SK-N-SH (cell line): Measurements from ENCODE around the gene ANXA9. TPM values are rescaled to one million over a fixed set of nuclear protein-coding genes. Genes with fewer than 3 reads are reported as not detected.

Source experiments
- CTCF ChIA-PET: fragments of 300-600, 350-600 bp; formaldehyde crosslinking; extraction: SDS; loops from one replicate; lab custom pipeline; 2021; lab: Yijun Ruan, JAX
- POLR2A ChIA-PET: fragments of 350-600 bp; sonication (Branson Sonifier 250); formaldehyde crosslinking; extraction: SDS; loops from one replicate; lab custom pipeline; 2020; ENCODE audit warnings: antibody characterized with exemption, inconsistent platforms; lab: Yijun Ruan, JAX
- DNase-seq: peaks from one replicate; pipeline ENCODE4 v3.0.0; 2012
- H2AFZ ChIP-seq: fragments of 200-600 bp; sonication (generic); 2 replicates; pipeline ENCODE4 v1.8.1; 2016; ENCODE audit warnings: antibody characterized with exemption, mild to moderate bottlenecking, low read depth
- H3F3A ChIP-seq: fragments of 200-600 bp; sonication (generic); replicated peaks from 2 replicates; pipeline ENCODE3; 2016; ENCODE audit warnings: antibody characterized with exemption, mild to moderate bottlenecking; ENCODE audit not compliant: insufficient read depth
- H3K27ac ChIP-seq, 2 experiments: fragments of 200-500 bp in 1 of 2; fragments of 200-600 bp in 1 of 2; sonication (Bioruptor generic) in 1 of 2; sonication (generic), shearing (Covaris generic) in 1 of 2; 2 replicates each; pipeline versions ENCODE4 v1.5.1 to v1.6.1; 2014 to 2016; ENCODE audit warnings: low read depth in 2 of 2, inconsistent platforms in 1 of 2, low read length in 1 of 2, mild to moderate bottlenecking in 1 of 2, mixed read lengths in 1 of 2
- H3K27me3 ChIP-seq: fragments of 200-600 bp; sonication (generic), shearing (Covaris generic); 2 replicates; pipeline ENCODE4 v1.6.1; 2016; ENCODE audit warnings: mixed run types; ENCODE audit not compliant: insufficient read depth
- H3K36me3 ChIP-seq, 2 experiments: fragments of 200-500 bp in 1 of 2; fragments of 200-600 bp in 1 of 2; sonication (Bioruptor generic) in 1 of 2; sonication (generic) in 1 of 2; replicated peaks in 1 of 2; 2 replicates each; pipeline versions ENCODE3 to v1.5.1; 2014 to 2016; ENCODE audit warnings: low read length in 1 of 2, mild to moderate bottlenecking in 1 of 2; ENCODE audit not compliant: insufficient read depth in 2 of 2, control insufficient read depth in 1 of 2
- H3K4me1 ChIP-seq, 2 experiments: fragments of 200-500 bp in 1 of 2; fragments of 200-600 bp in 1 of 2; sonication (Bioruptor generic) in 1 of 2; sonication (generic), shearing (Covaris generic) in 1 of 2; 2 replicates each; pipeline versions ENCODE4 v1.5.1 to v1.6.1; 2014 to 2016; ENCODE audit warnings: low read depth in 1 of 2, low read length in 1 of 2, mixed run types in 1 of 2; ENCODE audit not compliant: insufficient read depth in 2 of 2, control insufficient read depth in 1 of 2
- H3K4me2 ChIP-seq: fragments of 200-600 bp; sonication (generic), shearing (Covaris generic); 2 replicates; pipeline ENCODE4 v1.6.1; 2017; ENCODE audit warnings: mixed run types
- H3K4me3 ChIP-seq, 2 experiments: fragments of 200-500 bp in 1 of 2; fragments of 200-600 bp in 1 of 2; sonication (Bioruptor generic) in 1 of 2; sonication (generic), shearing (Covaris generic) in 1 of 2; 2 replicates each; pipeline versions ENCODE4 v1.5.1 to v1.8.1; 2014 to 2016; ENCODE audit warnings: low read depth in 2 of 2, inconsistent platforms in 1 of 2, low read length in 1 of 2, mild to moderate bottlenecking in 1 of 2, mixed read lengths in 1 of 2, moderate library complexity in 1 of 2
- H3K79me2 ChIP-seq: fragments of 200-600 bp; sonication (generic); 2 replicates; pipeline ENCODE4 v1.8.1; 2017; ENCODE audit warnings: mild to moderate bottlenecking; ENCODE audit not compliant: insufficient read depth
- H3K9ac ChIP-seq: fragments of 200-600 bp; sonication (generic); 2 replicates; pipeline ENCODE4 v1.6.1; 2017; ENCODE audit warnings: mixed run types
- H3K9me2 ChIP-seq: fragments of 200-600 bp; sonication (generic); 2 replicates; pipeline ENCODE4 v1.6.1; 2017; ENCODE audit warnings: mixed run types
- H3K9me3 ChIP-seq: fragments of 200-600 bp; sonication (generic); 2 replicates; pipeline ENCODE4 v1.6.1; 2017; ENCODE audit warnings: mixed run types, mild to moderate bottlenecking, moderate library complexity
- H4K20me1 ChIP-seq: fragments of 200-600 bp; sonication (generic); 2 replicates; pipeline ENCODE4 v1.6.1; 2017; ENCODE audit warnings: mild to moderate bottlenecking, mixed run types; ENCODE audit not compliant: insufficient read depth
- EZH2phosphoT487 ChIP-seq: fragments of 200-600 bp; sonication (generic); IDR thresholded peaks from 2 replicates; pipeline ENCODE4 v1.6.1; 2017; ENCODE audit warnings: low read depth, mixed run types, mild to moderate bottlenecking, antibody characterized with exemption, moderate library complexity, borderline replicate concordance
- FOXM1 ChIP-seq: IDR thresholded peaks from 2 replicates; pipeline ENCODE4 v1.4.0; 2012; ENCODE audit warnings: low read depth, mild to moderate bottlenecking
- MEF2A ChIP-seq: IDR thresholded peaks from 2 replicates; pipeline ENCODE4 v1.4.0; 2012; ENCODE audit warnings: low read depth, borderline replicate concordance
- MXI1 ChIP-seq: IDR thresholded peaks from 2 replicates; pipeline ENCODE4 v1.6.1; 2012; ENCODE audit warnings: mild to moderate bottlenecking, low read depth, low read length, improper control_type of control experiment
- PBX3 ChIP-seq: IDR thresholded peaks from 2 replicates; pipeline ENCODE4; 2012
- RAD21 ChIP-seq: IDR thresholded peaks from 2 replicates; pipeline ENCODE4 v1.6.1; 2012; ENCODE audit warnings: mild to moderate bottlenecking, low read length
- RXRA ChIP-seq: IDR thresholded peaks from 2 replicates; pipeline ENCODE4 v1.4.0; 2012; ENCODE audit warnings: low read depth, mild to moderate bottlenecking, borderline replicate concordance
- SMC3 ChIP-seq: IDR thresholded peaks from 2 replicates; pipeline ENCODE4 v1.6.1; 2012; ENCODE audit warnings: low read depth, low read length, improper control_type of control experiment
- TCF12 ChIP-seq: IDR thresholded peaks from 2 replicates; pipeline ENCODE4 v1.4.0; 2012
- TEAD4 ChIP-seq: IDR thresholded peaks from 2 replicates; pipeline ENCODE4 v1.4.0; 2012; ENCODE audit warnings: mild to moderate bottlenecking, borderline replicate concordance; ENCODE audit not compliant: insufficient read depth
- WGBS: methylation state at CpG from one replicate; pipeline ENCODE4 v1.1.6; 2017; ENCODE audit warnings: low lambda C conversion rate; 5-methylcytosine and 5-hydroxymethylcytosine counted together
- polyA plus RNA-seq, 3 experiments: library from polyadenylated mRNA; depleted of rRNA; stranded (reverse); fragments of >200 nt; gene quantifications; 2 replicates each; pipeline ENCODE4 v1.2.3, GENCODE V29; 2012
- TF ChIP-seq, protein P1 (sequence below): fragments of 200-600 bp; sonication (generic); IDR thresholded peaks from 2 replicates; pipeline ENCODE4 v1.6.1; 2017; ENCODE audit warnings: antibody characterized with exemption, mild to moderate bottlenecking, moderate library complexity
- TF ChIP-seq, protein P2 (sequence below): IDR thresholded peaks from 2 replicates; pipeline ENCODE4 v1.4.0; 2012; ENCODE audit warnings: low read depth

ANXA9 gene
- polyA plus RNA-seq, 1 of the 3 experiments (the other 2 are of a cell fraction) = 0.07 TPM

GRCh38 chr1:150973258-150973835, 8.7 kb upstream of the ANXA9 start:
- peaks cover 67% of the 10 kb centered on the region for H3K79me2 ChIP-seq
- H3F3A ChIP-seq = peaks cover 13% of the 10 kb centered on the region
- no peaks in the 10 kb centered on the region for H3K27me3 ChIP-seq
- peaks cover 3 to 6% of the 10 kb centered on the region in 2 experiments for H3K36me3 ChIP-seq
- WGBS = 20% methylated on average over 10 of the region's 15 CpGs
- peak overlapping the region; percentile 62 to 85; a peak in 3 of 4 replicates for H3K27ac ChIP-seq
- H3K9ac ChIP-seq = peak overlapping the region; percentile 92
- no peaks in the 10 kb centered on the region for H3K9me3 ChIP-seq
- POLR2A ChIA-PET = interaction anchor here (0.5 to 2.5 kb wide), 4 partner anchors 16 to 394 kb away, joined by 3 to 10 read pairs (median 4); partner anchors contain the start of genes MCL1 and MINDY1
- DNase-seq = peak; percentile 58
- peak overlapping the region; percentile 72 to 79 for H3K4me3 ChIP-seq
- H2AFZ ChIP-seq = no peak overlapping the region
- CTCF ChIA-PET = interaction anchor here (0.7 to 17.0 kb wide), 5 partner anchors 9 to 75 kb away, joined by 3 to 371 read pairs (median 4); partner anchors contain the start of genes ANXA9, C1orf56 and MINDY1
- peak overlapping the region; percentile 89 for H3K4me2 ChIP-seq
- H3K4me1 ChIP-seq = peaks cover 36 to 43% of the 10 kb centered on the region in 2 experiments
- TF ChIP-seq MEF2A = no peak
- TF ChIP-seq TEAD4 = no peak
- no peak for TF ChIP-seq PBX3
- no peak for TF ChIP-seq SMC3
- TF ChIP-seq FOXM1 = no peak
- no peak for TF ChIP-seq EZH2phosphoT487
- TF ChIP-seq, protein P1, sequence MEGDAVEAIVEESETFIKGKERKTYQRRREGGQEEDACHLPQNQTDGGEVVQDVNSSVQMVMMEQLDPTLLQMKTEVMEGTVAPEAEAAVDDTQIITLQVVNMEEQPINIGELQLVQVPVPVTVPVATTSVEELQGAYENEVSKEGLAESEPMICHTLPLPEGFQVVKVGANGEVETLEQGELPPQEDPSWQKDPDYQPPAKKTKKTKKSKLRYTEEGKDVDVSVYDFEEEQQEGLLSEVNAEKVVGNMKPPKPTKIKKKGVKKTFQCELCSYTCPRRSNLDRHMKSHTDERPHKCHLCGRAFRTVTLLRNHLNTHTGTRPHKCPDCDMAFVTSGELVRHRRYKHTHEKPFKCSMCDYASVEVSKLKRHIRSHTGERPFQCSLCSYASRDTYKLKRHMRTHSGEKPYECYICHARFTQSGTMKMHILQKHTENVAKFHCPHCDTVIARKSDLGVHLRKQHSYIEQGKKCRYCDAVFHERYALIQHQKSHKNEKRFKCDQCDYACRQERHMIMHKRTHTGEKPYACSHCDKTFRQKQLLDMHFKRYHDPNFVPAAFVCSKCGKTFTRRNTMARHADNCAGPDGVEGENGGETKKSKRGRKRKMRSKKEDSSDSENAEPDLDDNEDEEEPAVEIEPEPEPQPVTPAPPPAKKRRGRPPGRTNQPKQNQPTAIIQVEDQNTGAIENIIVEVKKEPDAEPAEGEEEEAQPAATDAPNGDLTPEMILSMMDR = no peak
- TF ChIP-seq RAD21 = no peak
- no peak for TF ChIP-seq RXRA
- peaks cover 51% of the 10 kb centered on the region for H4K20me1 ChIP-seq
- H3K9me2 ChIP-seq = no peaks in the 10 kb centered on the region

GRCh38 chr1:150973836-150974579, 8.1 kb upstream of the ANXA9 start:
- no peaks in the 10 kb centered on the region for H3K27me3 ChIP-seq
- H3K9ac ChIP-seq = peak overlapping the region; percentile 92
- peak overlapping the region; percentile 62 to 85 for H3K27ac ChIP-seq
- peak overlapping the region; percentile 89 for H3K4me2 ChIP-seq
- no peaks in the 10 kb centered on the region for H3K9me2 ChIP-seq
- H3F3A ChIP-seq = peaks cover 14% of the 10 kb centered on the region
- H4K20me1 ChIP-seq = peaks cover 46% of the 10 kb centered on the region
- peak overlapping the region; percentile 72 to 79 for H3K4me3 ChIP-seq
- TF ChIP-seq RXRA = no peak
- TF ChIP-seq MXI1 = peak; percentile 59; the same call in 1 of the 2 replicates
- TF ChIP-seq TCF12 = no peak
- TF ChIP-seq, protein P2, sequence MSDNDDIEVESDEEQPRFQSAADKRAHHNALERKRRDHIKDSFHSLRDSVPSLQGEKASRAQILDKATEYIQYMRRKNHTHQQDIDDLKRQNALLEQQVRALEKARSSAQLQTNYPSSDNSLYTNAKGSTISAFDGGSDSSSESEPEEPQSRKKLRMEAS = peak; percentile 69; the same call in 1 of the 2 replicates
- peaks cover 60% of the 10 kb centered on the region for H3K79me2 ChIP-seq
- ChIA-PET POLR2A (interaction anchor here (0.8 to 2.5 kb wide), 3 partner anchors 16 to 395 kb away, joined by 3 to 10 read pairs (median 5); partner anchors contain the start of genes MCL1 and MINDY1), CTCF (interaction anchor here (0.7 to 17.0 kb wide), 5 partner anchors 8 to 74 kb away, joined by 3 to 371 read pairs (median 4); partner anchors contain the start of genes ANXA9, C1orf56 and MINDY1)
- no peaks in the 10 kb centered on the region for H3K9me3 ChIP-seq
- H2AFZ ChIP-seq = no peak overlapping the region
- H3K36me3 ChIP-seq = no peaks in the 10 kb centered on the region
- peaks cover 36 to 45% of the 10 kb centered on the region in 2 experiments for H3K4me1 ChIP-seq
- WGBS = 0% methylated on average over 20 of the region's 67 CpGs
- DNase-seq = peak; percentile 83
